GM12878 (cell line): ENCODE results near the gene GGT7. TPM values are rescaled to one million over a fixed set of nuclear protein-coding genes. Genes with fewer than 3 reads are reported as not detected.

Experiments used
- ATAC-seq: fragments of 200-7000 bp; cut with Tn5 transposase; 3 replicates; pipeline ENCODE4 v1.9.1; 2020; ENCODE audit warnings: mild to moderate bottlenecking, moderate library complexity
- BruUV-seq: library from RNA; stranded (reverse); fragments of 400-500 nt; replicated peaks from 2 replicates; lab custom pipeline; 2021; lab: Mats Ljungman, UMichigan
- CTCF ChIA-PET: fragments of 300-600 bp; sonication (Branson Sonifier 250); formaldehyde crosslinking; extraction: SDS; loops from one replicate; lab custom pipeline; 2021; ENCODE audit warnings: inconsistent platforms; lab: Yijun Ruan, JAX
- POLR2A ChIA-PET: fragments of 350-600 bp; formaldehyde crosslinking; extraction: SDS; loops from one replicate; lab custom pipeline; 2021; ENCODE audit warnings: inconsistent platforms; lab: Charles Lee
- RAD21 ChIA-PET: fragments of 300-600 bp; sonication (Branson Sonifier 250); formaldehyde crosslinking; loops from one replicate; lab custom pipeline; 2023; ENCODE audit warnings: antibody characterized with exemption; ENCODE audit not compliant: unreplicated experiment; lab: Charles Lee
- SMC1A ChIA-PET: fragments of 300-600 bp; sonication (Branson Sonifier 250); formaldehyde crosslinking; loops from one replicate; lab custom pipeline; 2023; ENCODE audit not compliant: unreplicated experiment, uncharacterized antibody; lab: Charles Lee
- DNase-seq: peaks from one replicate; pipeline ENCODE4 v3.0.0-alpha.2; 2011; ENCODE audit warnings: low read depth, low spot score
- FAIRE-seq: peaks from 3 replicates; lab custom pipeline; 2011; peaks lifted over from hg19 to GRCh38; lab: Jason Lieb, UNC
- H2AFZ ChIP-seq: 2 replicates; pipeline ENCODE4 v1.6.0; 2011; ENCODE audit warnings: low read depth, low read length, control low read depth; ENCODE audit not compliant: control insufficient read depth
- H3K27ac ChIP-seq: 2 replicates; pipeline ENCODE4 v1.5.1; 2011; ENCODE audit warnings: control low read depth; ENCODE audit not compliant: control insufficient read depth, insufficient read depth
- H3K27me3 ChIP-seq, 2 experiments: replicated peaks in 1 of 2; 2 replicates each; pipeline versions ENCODE4 v1.6.0 to v1.6.1; 2011; ENCODE audit warnings: low read length in 1 of 2; ENCODE audit not compliant: control insufficient read depth in 2 of 2, insufficient read depth in 2 of 2
- H3K36me3 ChIP-seq, 2 experiments: 2 replicates each; pipeline ENCODE4 v1.5.1; 2011; ENCODE audit warnings: low read length in 1 of 2; ENCODE audit not compliant: control insufficient read depth in 2 of 2, insufficient read depth in 2 of 2
- H3K4me1 ChIP-seq: 2 replicates; pipeline ENCODE4 v1.6.1; 2011; ENCODE audit warnings: mild to moderate bottlenecking, low read length, moderate library complexity, mixed read lengths; ENCODE audit not compliant: control insufficient read depth, insufficient read depth
- H3K4me2 ChIP-seq: 2 replicates; pipeline ENCODE4 v1.6.0; 2011; ENCODE audit warnings: control low read depth; ENCODE audit not compliant: control insufficient read depth, insufficient read depth
- H3K4me3 ChIP-seq: fragments of 200-600 bp; sonication (generic); 2 replicates; pipeline ENCODE4 v1.5.1; 2016
- H3K79me2 ChIP-seq: 2 replicates; pipeline ENCODE4 v1.6.0; 2011; ENCODE audit warnings: low read length; ENCODE audit not compliant: control insufficient read depth, insufficient read depth
- H3K9ac ChIP-seq: 2 replicates; pipeline ENCODE4 v1.8.0; 2011; ENCODE audit warnings: low read length, control low read depth, mixed read lengths; ENCODE audit not compliant: control insufficient read depth, insufficient read depth
- H3K9me3 ChIP-seq: replicated peaks from 3 replicates; pipeline ENCODE4 v1.5.1; 2011; ENCODE audit warnings: mild to moderate bottlenecking, low read length; ENCODE audit not compliant: control insufficient read depth, insufficient read depth
- H4K20me1 ChIP-seq: 2 replicates; pipeline ENCODE4 v1.6.0; 2011; ENCODE audit not compliant: control insufficient read depth, insufficient read depth
- ESRRA ChIP-seq: IDR thresholded peaks from 2 replicates; pipeline ENCODE4 v1.6.1; 2012; ENCODE audit warnings: mild to moderate bottlenecking, low read length, improper control_type of control experiment
- MYB ChIP-seq: fragments of 150-350 bp; IDR thresholded peaks from 2 replicates; pipeline ENCODE4 v1.6.1; 2014; ENCODE audit warnings: mild to moderate bottlenecking, low read depth, low read length, borderline replicate concordance
- RBBP5 ChIP-seq: fragments of 200-600 bp; sonication (generic); conservative IDR thresholded peaks from 2 replicates; pipeline ENCODE4 v1.6.1; 2016
- RELB ChIP-seq: fragments of 450-650 bp; IDR thresholded peaks from 2 replicates; pipeline ENCODE4 v1.6.1; 2017; ENCODE audit warnings: low read depth, mild to moderate bottlenecking, moderate library complexity
- SMAD5 ChIP-seq: IDR thresholded peaks from 2 replicates; pipeline ENCODE4 v1.6.1; 2016; ENCODE audit warnings: antibody characterized with exemption, low read depth
- ZNF274 ChIP-seq: IDR thresholded peaks from one replicate; pipeline ENCODE4 v1.8.0; 2011; ENCODE audit not compliant: insufficient read length, insufficient read depth
- ZZZ3 ChIP-seq: IDR thresholded peaks from 2 replicates; pipeline ENCODE4 v1.6.1; 2011; ENCODE audit warnings: low read depth; ENCODE audit not compliant: control insufficient read depth, insufficient read length
- WGBS: methylation state at CpG from one replicate; pipeline ENCODE4 v1.1.6; 2016; ENCODE audit warnings: low lambda C conversion rate; ENCODE audit not compliant: insufficient replicate concordance, insufficient coverage; ENCODE audit errors: missing lambda C conversion rate; 5-methylcytosine and 5-hydroxymethylcytosine counted together
- in situ Hi-C: fragments of 300-500 bp; cut with MboI; formaldehyde crosslinking; loops from 9 replicates; pipeline ENCODE4 v1.14.3; 2018; ENCODE audit warnings: mixed read lengths
- intact Hi-C: fragments of 100-400 bp; cut with micrococcal nuclease; formaldehyde crosslinking; loops from one replicate; pipeline ENCODE4 v1.14.2; 2022; ENCODE audit not compliant: unreplicated experiment
- polyA plus RNA-seq, 11 experiments: library from polyadenylated mRNA; depleted of rRNA in 4 of 11; unstranded in 6 of 11; stranded (reverse) in 5 of 11; fragments of >200 nt; fragmentation: Nextera tagmentation in 4 of 11; fragmentation: Illumina TruSeq in 1 of 11; extraction: Ambion mirVana in 4 of 11; extraction: Trizol in 1 of 11; gene quantifications; 1 replicate in 1 of 11; 2 replicates in 10 of 11; pipeline versions ENCODE4 v1.2.1 to v1.2.3, GENCODE V29; 2011 to 2016; ENCODE audit warnings: inconsistent platforms in 2 of 11, missing spikeins in 2 of 11, low read depth in 1 of 11
- total RNA-seq, 4 experiments: library from RNA; depleted of rRNA in 3 of 4; stranded (reverse); fragments of >200 nt in 3 of 4; fragmentation: Illumina TruSeq in 1 of 4; extraction: Trizol in 1 of 4; gene quantifications; 2 replicates each; pipeline versions ENCODE4 v1.2.1 to v1.2.3, GENCODE V29; 2013 to 2021
- TF ChIP-seq, protein P1 (sequence below): fragments of 450-650 bp; IDR thresholded peaks from 2 replicates; pipeline ENCODE4 v1.6.1; 2018; ENCODE audit warnings: borderline replicate concordance, mild to moderate bottlenecking; ENCODE audit not compliant: partially characterized antibody

Gene GGT7
- total and polyA plus RNA-seq, 10 of the 15 experiments (the other 5 are each of a cell fraction or from before 2014, with no cell fraction given): 0.02 to 14.7 (median 5.3) TPM

DNA sequence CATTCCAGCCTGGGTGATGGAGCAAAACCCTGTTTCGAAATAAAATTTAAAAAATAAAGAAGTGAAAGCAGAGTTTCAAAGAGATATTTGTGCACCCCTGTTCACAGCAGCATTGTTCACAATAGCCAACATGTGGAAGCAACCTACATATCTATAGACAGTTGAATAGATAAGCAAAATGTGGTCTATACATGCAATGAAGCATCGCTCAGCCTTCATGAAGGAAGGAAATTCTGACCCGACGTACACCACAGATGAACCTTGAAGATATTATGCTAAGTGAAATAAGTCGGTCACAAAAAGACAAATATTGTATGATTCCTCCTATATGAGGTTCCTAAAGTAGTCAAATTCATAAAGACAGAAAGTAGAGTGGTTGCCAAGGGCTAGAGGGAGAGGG, 40.7 kb downstream of the GGT7 start:
- Histone ChIP-seq H3K27ac (no peak overlapping the region), H3K27me3 (no peaks in the 10 kb centered on the region), H4K20me1 (no peaks in the 10 kb centered on the region), H3K4me3 (no peak overlapping the region), H2AFZ (no peak overlapping the region), H3K79me2 (no peaks in the 10 kb centered on the region), H3K4me2 (no peak overlapping the region), H3K9ac (no peak overlapping the region), H3K9me3 (no peaks in the 10 kb centered on the region), H3K36me3 (no peaks in the 10 kb centered on the region), H3K4me1 (no peaks in the 10 kb centered on the region)
- CTCF ChIA-PET: interaction anchor here (0.9 to 2.1 kb wide), 6 partner anchors 8 to 377 kb away, joined by 3 to 11 read pairs (median 6); partner anchors contain the start of gene GGT7
- WGBS: 2% methylated on average over 5 of the region's 5 CpGs
- FAIRE-seq: no peak
- DNase-seq: no peak
- intact Hi-C loops: loop anchor here (5.0 kb wide), 1 partner anchor 375 kb away; no protein-coding TSS in a partner anchor
- ATAC-seq: no peak
- RAD21 ChIA-PET: interaction anchor here (0.7 kb wide), 1 partner anchor 132 kb away, joined by 3 read pairs; no protein-coding TSS in a partner anchor
- no TSS peak for BruUV-seq
- SMC1A ChIA-PET: no interaction called here
- in situ Hi-C loops: loop anchor here (5.0 to 25.0 kb wide), 2 partner anchors 125 to 430 kb away; partner anchors contain the start of genes GSS and MYH7B
- TF ChIP-seq RBBP5 (no peak), ZNF274 (no peak)
- POLR2A ChIA-PET: no interaction called here

GRCh38 chr20:34829191-34829590, 43.5 kb downstream of the GGT7 start:
- Histone ChIP-seq H3K79me2 (peaks cover 11% of the 10 kb centered on the region), H4K20me1 (no peaks in the 10 kb centered on the region), H3K27ac (no peak overlapping the region), H3K4me1 (no peaks in the 10 kb centered on the region), H2AFZ (no peak overlapping the region), H3K27me3 (no peaks in the 10 kb centered on the region), H3K4me3 (no peak overlapping the region), H3K9ac (no peak overlapping the region), H3K36me3 (no peaks in the 10 kb centered on the region), H3K9me3 (no peaks in the 10 kb centered on the region), H3K4me2 (no peak overlapping the region)
- in situ Hi-C loops: loop anchor here (25.0 kb wide), 1 partner anchor 433 kb away; no protein-coding TSS in a partner anchor
- CTCF ChIA-PET: interaction anchor here (1.0 kb wide), 1 partner anchor 127 kb away, joined by 3 read pairs; the partner anchor contains the start of genes GSS and MYH7B
- POLR2A ChIA-PET: no interaction called here
- DNase-seq (no peak), FAIRE-seq (no peak), ATAC-seq (no peak)
- WGBS: 60% methylated on average over 3 of the region's 3 CpGs
- no TSS peak for BruUV-seq
- RAD21 ChIA-PET: no interaction called here
- intact Hi-C loops: loop anchor here (5.0 kb wide), 1 partner anchor 448 kb away; the partner anchor contains the start of gene MMP24OS
- SMC1A ChIA-PET: no interaction called here
- TF ChIP-seq ZZZ3 (no peak), MYB (no peak), RELB (no peak), ESRRA (no peak), SMAD5 (no peak)
- TF ChIP-seq, protein P1, sequence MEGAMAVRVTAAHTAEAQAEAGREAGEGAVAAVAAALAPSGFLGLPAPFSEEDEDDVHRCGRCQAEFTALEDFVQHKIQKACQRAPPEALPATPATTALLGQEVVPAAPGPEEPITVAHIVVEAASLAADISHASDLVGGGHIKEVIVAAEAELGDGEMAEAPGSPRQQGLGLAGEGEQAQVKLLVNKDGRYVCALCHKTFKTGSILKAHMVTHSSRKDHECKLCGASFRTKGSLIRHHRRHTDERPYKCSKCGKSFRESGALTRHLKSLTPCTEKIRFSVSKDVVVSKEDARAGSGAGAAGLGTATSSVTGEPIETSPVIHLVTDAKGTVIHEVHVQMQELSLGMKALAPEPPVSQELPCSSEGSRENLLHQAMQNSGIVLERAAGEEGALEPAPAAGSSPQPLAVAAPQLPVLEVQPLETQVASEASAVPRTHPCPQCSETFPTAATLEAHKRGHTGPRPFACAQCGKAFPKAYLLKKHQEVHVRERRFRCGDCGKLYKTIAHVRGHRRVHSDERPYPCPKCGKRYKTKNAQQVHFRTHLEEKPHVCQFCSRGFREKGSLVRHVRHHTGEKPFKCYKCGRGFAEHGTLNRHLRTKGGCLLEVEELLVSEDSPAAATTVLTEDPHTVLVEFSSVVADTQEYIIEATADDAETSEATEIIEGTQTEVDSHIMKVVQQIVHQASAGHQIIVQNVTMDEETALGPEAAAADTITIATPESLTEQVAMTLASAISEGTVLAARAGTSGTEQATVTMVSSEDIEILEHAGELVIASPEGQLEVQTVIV: no peak
